PC-3 (cell line): ENCODE data around the gene IKBKE. TPM values are rescaled to one million over a fixed set of nuclear protein-coding genes. Genes with fewer than 3 reads are reported as not detected.

ENCODE experiments used
- ATAC-seq: fragments of 200-7000 bp; cut with Tn5 transposase; 2 replicates; pipeline ENCODE4 v1.9.1; 2020; ENCODE audit warnings: mild to moderate bottlenecking, moderate library complexity
- BruUV-seq: library from RNA; stranded (reverse); fragments of 400-500 nt; replicated peaks from 2 replicates; lab custom pipeline; 2021; lab: Mats Ljungman, UMichigan
- CTCF ChIA-PET: fragments of 300-600 bp; sonication (Branson Sonifier 250); formaldehyde crosslinking; loops from one replicate; lab custom pipeline; 2022; ENCODE audit warnings: antibody characterized with exemption; lab: Charles Lee
- POLR2A ChIA-PET: fragments of 300-600 bp; sonication (Branson Sonifier 250); formaldehyde crosslinking; loops from one replicate; lab custom pipeline; 2022; ENCODE audit warnings: antibody characterized with exemption; ENCODE audit not compliant: unreplicated experiment; lab: Charles Lee
- DNase-seq: peaks from one replicate; pipeline ENCODE4 v3.0.0-alpha.2; 2015
- H2AFZ ChIP-seq: fragments of 300-600 bp; sonication (generic); 2 replicates; pipeline ENCODE4 v1.6.0; 2016; ENCODE audit warnings: antibody characterized with exemption, low read length
- H3F3A ChIP-seq: fragments of 300-600 bp; sonication (generic); one replicate; pipeline ENCODE4 v1.6.0; 2017; ENCODE audit warnings: antibody characterized with exemption, low read length, control low read depth, mild to moderate bottlenecking; ENCODE audit not compliant: unreplicated experiment
- H3K27ac ChIP-seq: fragments of 300-600 bp; sonication (generic); 2 replicates; pipeline ENCODE4 v1.5.1; 2016; ENCODE audit warnings: mild to moderate bottlenecking, low read length
- H3K27me3 ChIP-seq: fragments of 300-600 bp; sonication (generic); 2 replicates; pipeline ENCODE4 v1.6.1; 2016; ENCODE audit warnings: low read length, mixed read lengths
- H3K36me3 ChIP-seq: fragments of 300-600 bp; sonication (generic); 2 replicates; pipeline ENCODE4 v1.6.1; 2016; ENCODE audit warnings: low read depth, mixed run types, low read length, mixed read lengths
- H3K4me1 ChIP-seq: fragments of 300-600 bp; sonication (generic); 2 replicates; pipeline ENCODE4 v1.5.1; 2016; ENCODE audit warnings: low read length; ENCODE audit not compliant: insufficient read depth
- H3K4me2 ChIP-seq: fragments of 300-600 bp; sonication (generic); 2 replicates; pipeline ENCODE4 v1.6.0; 2016; ENCODE audit warnings: low read length
- H3K4me3 ChIP-seq: fragments of 300-600 bp; sonication (generic); 2 replicates; pipeline ENCODE4 v1.5.1; 2016; ENCODE audit warnings: mild to moderate bottlenecking, low read length, mixed read lengths
- H3K79me2 ChIP-seq: fragments of 300-600 bp; sonication (generic); 2 replicates; pipeline ENCODE4 v1.6.1; 2017; ENCODE audit warnings: low read length, mixed read lengths
- H3K9ac ChIP-seq: fragments of 300-600 bp; sonication (generic); 2 replicates; pipeline ENCODE4 v1.6.0; 2016; ENCODE audit warnings: mild to moderate bottlenecking, low read length
- H3K9me2 ChIP-seq: fragments of 300-600 bp; sonication (generic); replicated peaks from 2 replicates; pipeline ENCODE4 v1.6.1; 2016; ENCODE audit warnings: mixed run types, low read length, mixed read lengths
- H3K9me3 ChIP-seq: fragments of 300-600 bp; sonication (generic); 2 replicates; pipeline ENCODE4 v1.6.1; 2016; ENCODE audit warnings: low read length, mixed read lengths
- H4K20me1 ChIP-seq: fragments of 300-600 bp; sonication (generic); 2 replicates; pipeline ENCODE4 v1.6.1; 2016; ENCODE audit warnings: low read length, mixed read lengths
- EZH2 ChIP-seq: fragments of 300-600 bp; sonication (generic); IDR thresholded peaks from one replicate; pipeline ENCODE4 v1.6.1; 2017; ENCODE audit warnings: antibody characterized with exemption, mild to moderate bottlenecking, low read length; ENCODE audit not compliant: unreplicated experiment
- EZH2phosphoT487 ChIP-seq: fragments of 300-600 bp; sonication (generic); IDR thresholded peaks from 2 replicates; pipeline ENCODE4 v1.6.1; 2018; ENCODE audit warnings: mild to moderate bottlenecking, antibody characterized with exemption, low read length, borderline replicate concordance
- intact Hi-C: fragments of 100-400 bp; cut with micrococcal nuclease; formaldehyde crosslinking; loops from 2 replicates; pipeline ENCODE4 v1.9.0; 2023
- total RNA-seq: library from RNA; depleted of rRNA; stranded (reverse); fragments of >200 nt; gene quantifications from 2 replicates; pipeline ENCODE4 v1.2.3, GENCODE V29; 2014
- TF ChIP-seq, protein P1 (sequence below): fragments of 300-600 bp; sonication (generic); conservative IDR thresholded peaks from 2 replicates; pipeline ENCODE4 v1.5.1; 2017; ENCODE audit warnings: antibody characterized with exemption, low read depth, mild to moderate bottlenecking, low read length

IKBKE gene
- total RNA-seq, 1 experiment from 2014 or later = 28.3 TPM

DNA sequence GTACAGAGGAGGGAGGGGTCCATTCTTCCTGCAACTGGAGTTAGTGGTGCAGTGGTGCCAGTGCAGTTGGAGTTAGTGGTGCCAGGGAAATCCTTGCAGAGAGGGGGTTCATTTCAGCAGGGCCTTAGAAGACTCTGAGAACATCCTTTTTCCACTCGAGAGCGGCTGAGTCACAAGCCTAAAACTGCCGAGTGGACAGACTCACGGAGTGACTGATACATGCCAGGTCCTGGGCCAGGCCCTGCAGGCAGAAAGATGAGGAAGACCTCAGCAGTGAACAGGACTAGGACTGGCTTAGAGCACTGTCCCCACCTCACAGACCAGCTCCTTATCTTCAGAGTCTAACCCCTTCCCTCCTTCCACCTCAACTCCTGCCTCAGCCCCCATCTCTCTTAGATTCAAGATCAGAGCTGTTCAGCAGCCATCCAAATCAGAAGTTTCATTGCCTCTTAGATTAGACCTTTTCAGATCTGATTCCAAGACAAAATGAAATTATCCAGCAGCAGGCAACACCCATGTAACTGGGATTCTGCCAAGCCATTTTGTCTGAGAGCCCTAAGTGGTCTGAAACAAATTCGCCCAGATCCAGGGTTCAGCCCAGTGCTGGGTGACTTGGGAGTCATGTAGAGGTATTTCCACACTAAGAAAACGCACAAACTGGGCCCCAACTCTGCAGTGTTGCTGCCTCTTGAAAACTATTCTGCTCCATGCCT lies 12.7 kb upstream of the IKBKE start:
- no peak overlapping the region for H2AFZ ChIP-seq
- intact Hi-C loops = no loop called here
- peaks cover 7% of the 10 kb centered on the region; the same call in 1 of the 2 replicates for H3K36me3 ChIP-seq
- ATAC-seq = peak; percentile 26
- ChIA-PET POLR2A (interaction anchor here (1.0 kb wide), 1 partner anchor 12 kb away, joined by 3 read pairs; no protein-coding TSS in a partner anchor), CTCF (no interaction called here)
- no peaks in the 10 kb centered on the region for H3K27me3 ChIP-seq
- H3K9me2 ChIP-seq = no peaks in the 10 kb centered on the region
- H4K20me1 ChIP-seq = no peaks in the 10 kb centered on the region
- peak overlapping the region; percentile 43 for H3K4me2 ChIP-seq
- H3K9ac ChIP-seq = no peak overlapping the region
- peak overlapping the region; percentile 32 for H3K27ac ChIP-seq
- no peaks in the 10 kb centered on the region for H3F3A ChIP-seq
- TF ChIP-seq EZH2phosphoT487 (no peak), EZH2 (no peak)
- TF ChIP-seq, protein P1, sequence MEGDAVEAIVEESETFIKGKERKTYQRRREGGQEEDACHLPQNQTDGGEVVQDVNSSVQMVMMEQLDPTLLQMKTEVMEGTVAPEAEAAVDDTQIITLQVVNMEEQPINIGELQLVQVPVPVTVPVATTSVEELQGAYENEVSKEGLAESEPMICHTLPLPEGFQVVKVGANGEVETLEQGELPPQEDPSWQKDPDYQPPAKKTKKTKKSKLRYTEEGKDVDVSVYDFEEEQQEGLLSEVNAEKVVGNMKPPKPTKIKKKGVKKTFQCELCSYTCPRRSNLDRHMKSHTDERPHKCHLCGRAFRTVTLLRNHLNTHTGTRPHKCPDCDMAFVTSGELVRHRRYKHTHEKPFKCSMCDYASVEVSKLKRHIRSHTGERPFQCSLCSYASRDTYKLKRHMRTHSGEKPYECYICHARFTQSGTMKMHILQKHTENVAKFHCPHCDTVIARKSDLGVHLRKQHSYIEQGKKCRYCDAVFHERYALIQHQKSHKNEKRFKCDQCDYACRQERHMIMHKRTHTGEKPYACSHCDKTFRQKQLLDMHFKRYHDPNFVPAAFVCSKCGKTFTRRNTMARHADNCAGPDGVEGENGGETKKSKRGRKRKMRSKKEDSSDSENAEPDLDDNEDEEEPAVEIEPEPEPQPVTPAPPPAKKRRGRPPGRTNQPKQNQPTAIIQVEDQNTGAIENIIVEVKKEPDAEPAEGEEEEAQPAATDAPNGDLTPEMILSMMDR = no peak
- BruUV-seq = no TSS peak
- H3K4me3 ChIP-seq = no peak overlapping the region
- H3K9me3 ChIP-seq = no peaks in the 10 kb centered on the region
- peaks cover 16% of the 10 kb centered on the region for H3K4me1 ChIP-seq
- peak; percentile 57 for DNase-seq
- H3K79me2 ChIP-seq = no peaks in the 10 kb centered on the region

DNA sequence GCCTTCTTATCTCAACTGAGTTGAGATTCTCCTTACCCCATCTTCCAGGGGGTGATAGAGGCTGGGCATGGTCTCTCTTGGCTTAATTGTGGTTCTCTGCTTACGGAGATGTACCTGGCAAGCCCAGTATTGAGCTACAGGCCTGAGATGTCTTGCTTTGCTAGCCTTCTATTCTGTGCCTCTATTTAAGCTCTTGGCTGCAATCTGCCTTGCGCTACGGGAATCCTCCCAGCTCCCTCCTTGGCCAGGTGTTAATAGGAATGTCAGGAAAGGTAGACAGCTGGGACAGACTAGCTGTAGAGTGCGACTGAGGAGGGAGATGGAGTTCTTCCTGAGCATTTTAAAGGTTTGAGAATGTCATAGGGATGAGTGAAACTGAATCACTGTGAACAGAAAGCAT lies 10.6 kb upstream of the IKBKE start:
- peaks cover 21% of the 10 kb centered on the region for H3K4me1 ChIP-seq
- H3K4me3 ChIP-seq = no peak overlapping the region
- no peaks in the 10 kb centered on the region for H3F3A ChIP-seq
- no peaks in the 10 kb centered on the region for H4K20me1 ChIP-seq
- CTCF ChIA-PET = no interaction called here
- intact Hi-C loops = no loop called here
- ATAC-seq (no peak), DNase-seq (no peak)
- H3K9me2 ChIP-seq = no peaks in the 10 kb centered on the region
- no peak overlapping the region for H3K27ac ChIP-seq
- H3K36me3 ChIP-seq = peaks cover 7% of the 10 kb centered on the region; the same call in 1 of the 2 replicates
- no TSS peak for BruUV-seq
- H3K9ac ChIP-seq = no peak overlapping the region
- no peak overlapping the region for H2AFZ ChIP-seq
- H3K9me3 ChIP-seq = no peaks in the 10 kb centered on the region
- H3K79me2 ChIP-seq = no peaks in the 10 kb centered on the region
- H3K27me3 ChIP-seq = no peaks in the 10 kb centered on the region
- POLR2A ChIA-PET = interaction anchor here (0.5 kb wide), 1 partner anchor 215 kb away, joined by 4 read pairs; no protein-coding TSS in a partner anchor
- no peak overlapping the region for H3K4me2 ChIP-seq
- TF ChIP-seq, protein P1 = no peak
- TF ChIP-seq EZH2 (no peak), EZH2phosphoT487 (no peak)

DNA sequence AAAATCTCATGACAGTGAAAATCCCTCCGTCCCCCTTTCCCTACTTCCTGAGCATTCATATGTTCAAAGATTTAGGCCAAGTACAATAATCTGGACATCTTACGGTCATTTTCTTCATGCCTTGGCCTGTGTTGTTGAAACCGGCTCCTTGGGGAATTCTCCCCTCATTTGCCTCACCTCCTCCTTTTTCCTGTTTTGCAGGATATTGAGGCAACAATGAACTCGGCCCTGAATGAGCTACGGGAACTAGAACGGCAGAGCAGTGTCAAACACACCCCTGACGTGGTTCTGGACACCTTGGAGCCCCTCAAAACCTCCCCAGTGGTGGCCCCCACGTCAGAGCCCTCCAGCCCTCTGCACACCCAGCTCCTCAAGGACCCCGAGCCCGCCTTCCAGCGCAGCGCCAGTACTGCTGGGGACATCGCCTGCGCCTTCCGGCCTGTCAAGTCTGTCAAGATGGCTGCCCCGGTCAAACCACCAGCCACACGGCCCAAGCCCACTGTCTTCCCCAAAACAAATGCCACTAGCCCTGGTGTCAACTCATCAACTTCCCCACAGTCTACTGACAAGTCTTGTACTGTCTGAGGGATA lies 9.3 kb upstream of the IKBKE start:
- no peaks in the 10 kb centered on the region for H3K79me2 ChIP-seq
- H3K4me3 ChIP-seq = no peak overlapping the region
- ChIA-PET CTCF (no interaction called here), POLR2A (no interaction called here)
- TF ChIP-seq, protein P1 = no peak
- TF ChIP-seq EZH2phosphoT487 = no peak
- TF ChIP-seq EZH2 = no peak
- DNase-seq (no peak), ATAC-seq (no peak)
- H3K4me1 ChIP-seq = peaks cover 24% of the 10 kb centered on the region
- no peak overlapping the region for H3K4me2 ChIP-seq
- no peaks in the 10 kb centered on the region for H3F3A ChIP-seq
- H3K9ac ChIP-seq = no peak overlapping the region
- H3K9me3 ChIP-seq = no peaks in the 10 kb centered on the region
- no peak overlapping the region for H3K27ac ChIP-seq
- H3K9me2 ChIP-seq = no peaks in the 10 kb centered on the region
- no peaks in the 10 kb centered on the region for H3K27me3 ChIP-seq
- intact Hi-C loops = no loop called here
- no peak overlapping the region for H2AFZ ChIP-seq
- no TSS peak for BruUV-seq
- H3K36me3 ChIP-seq = peaks cover 4% of the 10 kb centered on the region; the same call in 1 of the 2 replicates
- no peaks in the 10 kb centered on the region for H4K20me1 ChIP-seq
